ENCODE measurements around the gene PALLD. TPM values are rescaled to one million over a fixed set of nuclear protein-coding genes. Genes with fewer than 3 reads are reported as not detected.
"Not testable (repeated sequence)": the region's sequence is repeated elsewhere in the genome, so short reads cannot be mapped to it uniquely, and the experiment has no call there.

Gene PALLD
- total RNA-seq, 5 donors from 2014 or later (not counting 1 experiment from before 2014, with no cell fraction given): 0.56 to 1.9 (median 0.93) TPM

- POLR2A ChIA-PET: interaction anchor here in 1 of 2 donors (0.7 kb wide), 1 partner anchor 582 kb away, joined by 4 read pairs; no protein-coding TSS in a partner anchor
- not testable (repeated sequence) for H3K4me3 ChIP-seq (ENCODE audit: control insufficient read depth in 1 of 2, extremely low read depth in 1 of 2, low read length in 1 of 2); H3K36me3 Mint-ChIP-seq; H3K27me3 Mint-ChIP-seq; DNase-seq; H3K27ac Mint-ChIP-seq; H3K27me3 ChIP-seq (replicated peaks in 1 of 2; ENCODE audit: control insufficient read depth in 2 of 2, extremely low read depth in 1 of 2, insufficient read depth in 2 of 2, low read length in 1 of 2); H3K4me1 ChIP-seq (ENCODE audit: control insufficient read depth in 1 of 2, extremely low read depth in 1 of 2, insufficient read depth in 2 of 2, low read length in 2 of 2); H3K36me3 ChIP-seq (ENCODE audit: control insufficient read depth in 2 of 2, extremely low read depth in 1 of 2, insufficient read depth in 1 of 2, low read length in 1 of 2); H3K4me1 Mint-ChIP-seq; H3K27ac ChIP-seq (ENCODE audit: low read length); H3K4me3 Mint-ChIP-seq; ATAC-seq (replicated peaks in 1 of 4); H3K9me3 ChIP-seq
- peaks cover 0 to 20% (median 12%) of the 10 kb centered on the region in 3 donors for H3K9me3 Mint-ChIP-seq
- CTCF ChIA-PET: interaction anchor here in 1 of 2 donors (0.6 to 0.8 kb wide), 2 partner anchors 31 to 674 kb away, joined by 3 read pairs; no protein-coding TSS in a partner anchor
- 86% methylated on average over 1 of the region's 3 CpGs for WGBS (ENCODE audit: insufficient coverage)
Observed at GRCh38 chr4:168952821-168953246, 456.0 kb downstream of the PALLD start.

- ATAC-seq (replicated peaks in 1 of 4): no peak
Observed at GRCh38 chr4:168955674-168956073, 458.8 kb downstream of the PALLD start.

GRCh38 chr4:168960716-168961115 is 463.9 kb downstream of the PALLD start:
- no peak overlapping the region for H3K27ac Mint-ChIP-seq
- ChIA-PET CTCF (no interaction called here), POLR2A (no interaction called here)
- no peaks in the 10 kb centered on the region for H3K27me3 ChIP-seq (replicated peaks in 1 of 2; ENCODE audit: control insufficient read depth in 2 of 2, extremely low read depth in 1 of 2, insufficient read depth in 2 of 2, low read length in 1 of 2)
- H3K4me1 ChIP-seq (ENCODE audit: control insufficient read depth in 1 of 2, extremely low read depth in 1 of 2, insufficient read depth in 2 of 2, low read length in 2 of 2): no peaks in the 10 kb centered on the region
- ATAC-seq (replicated peaks in 1 of 4): no peak
- H3K9me3 ChIP-seq: no peaks in the 10 kb centered on the region
- no peak overlapping the region for H3K4me3 Mint-ChIP-seq
- peaks cover 18% of the 10 kb centered on the region for H3K36me3 Mint-ChIP-seq
- no peaks in the 10 kb centered on the region for H3K4me1 Mint-ChIP-seq
- H3K36me3 ChIP-seq (ENCODE audit: control insufficient read depth in 2 of 2, extremely low read depth in 1 of 2, insufficient read depth in 1 of 2, low read length in 1 of 2): no peaks in the 10 kb centered on the region
- no peaks in the 10 kb centered on the region for H3K27me3 Mint-ChIP-seq
- DNase-seq: no peak
- H3K9me3 Mint-ChIP-seq: peaks cover 0 to 5% (median 4%) of the 10 kb centered on the region in 3 donors
- H3K27ac ChIP-seq (ENCODE audit: low read length): no peak overlapping the region
- no peak overlapping the region for H3K4me3 ChIP-seq (ENCODE audit: control insufficient read depth in 1 of 2, extremely low read depth in 1 of 2, low read length in 1 of 2)
- whole genome bisulfite sequencing (ENCODE audit: insufficient coverage): no CpG with 5 or more reads among the region's 5 CpGs

More at GRCh38 chr4:168955674-168956073, 458.8 kb downstream of the PALLD start:
- Histone ChIP-seq H3K4me1 (ENCODE audit: control insufficient read depth in 1 of 2, extremely low read depth in 1 of 2, insufficient read depth in 2 of 2, low read length in 2 of 2) (no peaks in the 10 kb centered on the region), H3K27me3 (replicated peaks in 1 of 2; ENCODE audit: control insufficient read depth in 2 of 2, extremely low read depth in 1 of 2, insufficient read depth in 2 of 2, low read length in 1 of 2) (no peaks in the 10 kb centered on the region), H3K9me3 (no peaks in the 10 kb centered on the region), H3K4me3 (ENCODE audit: control insufficient read depth in 1 of 2, extremely low read depth in 1 of 2, low read length in 1 of 2) (no peak overlapping the region), H3K27ac (ENCODE audit: low read length) (no peak overlapping the region), H3K36me3 (ENCODE audit: control insufficient read depth in 2 of 2, extremely low read depth in 1 of 2, insufficient read depth in 1 of 2, low read length in 1 of 2) (no peaks in the 10 kb centered on the region)
- Mint-ChIP-seq H3K36me3 (peaks cover 9% of the 10 kb centered on the region), H3K4me1 (no peaks in the 10 kb centered on the region), H3K4me3 (no peak overlapping the region), H3K27ac (no peak overlapping the region), H3K9me3 (peaks cover 0 to 1% (median 0%) of the 10 kb centered on the region in 3 donors), H3K27me3 (no peaks in the 10 kb centered on the region)
- POLR2A ChIA-PET: no interaction called here
- no peak for DNase-seq
- WGBS (ENCODE audit: insufficient coverage): 100% methylated on average over 1 of the region's 2 CpGs
- CTCF ChIA-PET: no interaction called here

GRCh38 chr4:168972596-168972995 is 475.7 kb downstream of the PALLD start:
- Mint-ChIP-seq H3K4me1 (no peaks in the 10 kb centered on the region), H3K27ac (no peak overlapping the region), H3K27me3 (no peaks in the 10 kb centered on the region), H3K4me3 (no peak overlapping the region), H3K9me3 (peaks cover 30 to 51% (median 30%) of the 10 kb centered on the region in 3 donors), H3K36me3 (peaks cover 4% of the 10 kb centered on the region)
- POLR2A ChIA-PET: no interaction called here
- CTCF ChIA-PET: no interaction called here
- ATAC-seq (replicated peaks in 1 of 4) (no peak), DNase-seq (no peak)
- WGBS (ENCODE audit: insufficient coverage): 80% methylated on average over 2 of the region's 4 CpGs
- Histone ChIP-seq H3K4me1 (ENCODE audit: control insufficient read depth in 1 of 2, extremely low read depth in 1 of 2, insufficient read depth in 2 of 2, low read length in 2 of 2) (no peaks in the 10 kb centered on the region), H3K4me3 (ENCODE audit: control insufficient read depth in 1 of 2, extremely low read depth in 1 of 2, low read length in 1 of 2) (no peak overlapping the region), H3K36me3 (ENCODE audit: control insufficient read depth in 2 of 2, extremely low read depth in 1 of 2, insufficient read depth in 1 of 2, low read length in 1 of 2) (peaks cover 7 to 12% of the 10 kb centered on the region in 2 donors), H3K27ac (ENCODE audit: low read length) (no peak overlapping the region), H3K27me3 (replicated peaks in 1 of 2; ENCODE audit: control insufficient read depth in 2 of 2, extremely low read depth in 1 of 2, insufficient read depth in 2 of 2, low read length in 1 of 2) (no peaks in the 10 kb centered on the region), H3K9me3 (peaks cover 2% of the 10 kb centered on the region)

Other genes with a start within 250 kb of the PALLD start
- 10 to 100 TPM; 21.9 to 34.9 (median 27.0) TPM for gene DDX60, start 178.3 kb upstream of the PALLD start, total RNA-seq
- 10 to 100 TPM; 38.5 to 56.4 (median 43.1) TPM for gene DDX60L, start 16.6 kb upstream of the PALLD start, total RNA-seq